Keratinocyte (primary cell): ENCODE results near the gene ROR2.

ENCODE experiments used
- CTCF ChIP-seq, 3 experiments: IDR thresholded peaks in 1 of 3; conservative IDR thresholded peaks in 1 of 3; optimal IDR thresholded peaks in 1 of 3; 2 replicates in 2 of 3; 3 replicates in 1 of 3; pipeline versions ENCODE3 to v1.5.1; 2011; ENCODE audit warnings: low read length in 3 of 3, mild to moderate bottlenecking in 3 of 3, moderate library complexity in 2 of 3, control low read depth in 1 of 3, inconsistent platforms in 1 of 3; ENCODE audit not compliant: insufficient read depth in 2 of 3; ENCODE audit errors: extremely low read depth in 1 of 3
- EZH2 ChIP-seq: IDR thresholded peaks from one replicate; pipeline ENCODE4 v1.6.1; 2012; ENCODE audit warnings: inconsistent platforms, mild to moderate bottlenecking, low read length, moderate library complexity

GRCh38 chr9:91773156-91773555 is 176.9 kb downstream of the ROR2 start:
- TF ChIP-seq CTCF (optimal IDR thresholded peaks at IDR 0.05 in 1 of 3, IDR thresholded peaks at IDR 0.05 in 1 of 3, conservative IDR thresholded peaks at IDR 0.05 in 1 of 3; ENCODE audit: extremely low read depth in 1 of 3, insufficient read depth in 2 of 3, low read length in 3 of 3): no peak
- TF ChIP-seq EZH2: no peak
